Measurements from ENCODE around the gene DDX39A. TPM values are rescaled to one million over a fixed set of nuclear protein-coding genes. Genes with fewer than 3 reads are reported as not detected.
"Not testable (repeated sequence)": the region's sequence is repeated elsewhere in the genome, so short reads cannot be mapped to it uniquely, and the experiment has no call there.

DDX39A gene
- total RNA-seq, 2 experiments from 2014 or later, result 273 to 311 TPM

DNA sequence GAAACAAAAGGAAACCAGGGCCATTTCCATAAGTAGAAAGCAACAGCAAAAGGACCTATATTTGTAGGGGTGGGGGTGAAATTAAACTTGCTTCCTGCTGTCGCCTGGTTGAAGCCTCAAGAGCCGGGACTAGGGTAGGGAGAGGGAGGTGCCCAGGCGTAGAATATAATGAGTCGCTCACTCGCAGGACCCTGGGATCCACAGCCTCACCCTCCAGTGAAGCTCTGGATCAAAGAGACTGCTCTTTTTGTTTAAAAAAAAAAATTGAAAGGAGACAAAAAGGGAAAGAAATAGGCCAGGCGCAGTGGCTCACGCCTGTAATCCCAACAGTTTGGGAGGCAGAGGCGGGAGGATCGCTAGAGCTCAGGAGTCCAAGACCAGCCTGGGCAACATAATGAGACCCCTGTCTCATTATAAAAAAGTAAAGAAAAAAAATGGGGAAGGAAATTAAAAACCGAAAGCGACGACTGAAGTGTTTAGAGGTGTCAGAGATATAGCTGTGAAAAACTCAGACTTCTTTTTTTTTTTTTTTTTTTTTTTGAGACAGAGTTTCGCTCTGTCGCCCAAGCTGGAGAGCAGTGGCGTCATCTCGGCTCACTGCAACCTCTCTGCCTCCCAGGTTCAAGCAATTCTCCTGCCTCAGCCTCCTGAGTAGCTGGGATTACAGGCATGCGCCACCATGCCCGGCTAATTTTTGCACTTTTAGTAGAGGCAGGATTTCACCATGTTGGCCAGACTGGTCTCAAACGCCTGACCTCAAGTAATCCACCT, 48.8 kb downstream of the DDX39A start:
- H3K4me1 Mint-ChIP-seq, result peaks cover 78% of the 10 kb centered on the region
- no peaks in the 10 kb centered on the region for H3K27me3 Mint-ChIP-seq
- ATAC-seq, result peak; percentile 26
- DNase-seq, result peak; percentile 78
- peaks cover 1% of the 10 kb centered on the region for H3K36me3 Mint-ChIP-seq
- peak overlapping the region; percentile 89 for H3K27ac Mint-ChIP-seq
- H3K9me3 Mint-ChIP-seq (ENCODE audit: low read depth), result no peaks in the 10 kb centered on the region
- CTCF ChIA-PET, result interaction anchor here (0.8 to 6.1 kb wide), 6 partner anchors 9 to 989 kb away, joined by 3 to 65 read pairs (median 8); partner anchors contain the start of genes ADGRE5 and ASF1B
- peak overlapping the region; percentile 73 for H3K4me3 Mint-ChIP-seq

DNA sequence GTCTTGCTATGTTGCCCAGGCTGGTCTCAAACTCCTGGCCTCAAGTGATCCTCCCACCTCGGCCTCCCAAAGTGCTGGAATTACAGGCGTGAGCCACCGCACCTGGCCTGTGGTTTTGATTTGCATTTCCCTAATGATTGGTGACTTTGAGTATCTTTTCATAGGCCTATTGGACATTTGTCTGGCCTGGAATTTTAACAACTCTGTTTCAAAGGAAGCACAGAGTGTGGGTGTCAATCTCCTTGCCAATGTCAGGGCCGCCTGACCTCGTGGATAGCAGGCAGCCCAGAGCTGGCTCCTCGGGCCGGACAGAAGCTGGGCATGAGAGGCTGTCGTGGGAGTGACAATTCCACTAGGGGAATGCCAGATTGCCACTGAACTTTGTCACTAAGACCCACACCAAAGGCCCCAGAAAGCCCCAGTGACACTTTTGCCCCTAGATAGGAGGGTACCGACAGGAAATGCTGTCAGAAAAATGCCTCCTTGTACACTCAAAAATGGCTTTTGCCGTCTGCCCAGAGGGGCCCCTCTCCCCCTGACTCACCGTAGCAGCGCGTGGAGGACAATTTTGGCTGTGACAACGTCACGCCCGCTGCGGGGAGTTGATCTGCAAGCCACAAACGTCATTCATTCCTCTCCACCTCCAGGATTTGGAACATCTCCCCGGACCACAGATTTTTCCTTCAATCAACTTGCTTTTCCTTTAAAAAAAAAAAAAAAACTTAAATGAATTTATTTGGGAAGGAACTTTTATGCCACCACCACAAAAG, 49.6 kb downstream of the DDX39A start:
- DNase-seq (peak; percentile 93), ATAC-seq (peak; percentile 57)
- Mint-ChIP-seq H3K27ac (peak overlapping the region; percentile 89), H3K36me3 (peaks cover 1% of the 10 kb centered on the region), H3K4me1 (peaks cover 76% of the 10 kb centered on the region), H3K4me3 (peak overlapping the region; percentile 73), H3K27me3 (no peaks in the 10 kb centered on the region), H3K9me3 (ENCODE audit: low read depth) (no peaks in the 10 kb centered on the region)
- CTCF ChIA-PET, result interaction anchor here (1.3 to 6.1 kb wide), 4 partner anchors 8 to 233 kb away, joined by 8 to 65 read pairs (median 10); partner anchors contain the start of genes ADGRE5 and ASF1B

DNA sequence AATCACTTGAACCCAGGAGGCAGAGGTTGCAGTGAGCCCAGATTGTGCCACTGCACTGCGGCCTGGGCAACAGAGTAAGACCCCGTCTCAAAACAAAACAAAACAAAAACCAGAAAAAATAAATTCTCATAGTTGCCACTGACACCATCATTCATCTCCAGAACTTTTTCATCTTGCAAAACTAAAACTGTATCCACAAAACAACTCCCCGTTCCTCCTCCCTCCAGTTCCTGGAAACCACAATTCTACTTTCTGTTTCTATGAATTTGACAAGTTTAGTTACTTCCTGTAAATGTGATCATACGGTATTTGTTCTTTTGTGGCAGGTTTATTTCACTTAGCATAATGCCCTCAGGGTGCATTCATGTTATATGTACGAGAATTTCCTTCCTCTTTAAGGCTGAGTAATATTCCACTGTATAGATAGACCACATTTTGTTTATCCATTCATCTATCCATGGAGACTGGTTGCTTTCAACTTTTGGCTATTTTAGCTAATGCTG, 51.1 kb downstream of the DDX39A start:
- Mint-ChIP-seq H3K9me3 (ENCODE audit: low read depth) (no peaks in the 10 kb centered on the region), H3K4me1 (peaks cover 76% of the 10 kb centered on the region), H3K27me3 (no peaks in the 10 kb centered on the region), H3K27ac (peak overlapping the region; percentile 89), H3K4me3 (peak overlapping the region; percentile 43), H3K36me3 (peaks cover 1% of the 10 kb centered on the region)
- CTCF ChIA-PET, result interaction anchor here (1.1 to 13.1 kb wide), 3 partner anchors 14 to 111 kb away, joined by 3 to 211 read pairs (median 65); partner anchors contain the start of gene ADGRE5
- ATAC-seq (peak; percentile 43), DNase-seq (no peak)

GRCh38 chr19:14367016-14367415, 52.1 kb downstream of the DDX39A start:
- CTCF ChIA-PET, result interaction anchor here (0.9 to 13.1 kb wide), 5 partner anchors 8 to 230 kb away, joined by 3 to 211 read pairs (median 15); partner anchors contain the start of genes ADGRE5 and ASF1B
- no peak for DNase-seq
- no peaks in the 10 kb centered on the region for H3K9me3 Mint-ChIP-seq (ENCODE audit: low read depth)
- no peaks in the 10 kb centered on the region for H3K27me3 Mint-ChIP-seq
- peaks cover 75% of the 10 kb centered on the region for H3K4me1 Mint-ChIP-seq
- peak overlapping the region; percentile 89 for H3K27ac Mint-ChIP-seq
- no peak for ATAC-seq
- H3K4me3 Mint-ChIP-seq, result no peak overlapping the region
- peaks cover 1% of the 10 kb centered on the region for H3K36me3 Mint-ChIP-seq

GRCh38 chr19:14366529-14366928, 52.6 kb downstream of the DDX39A start:
- H3K27me3 Mint-ChIP-seq, result no peaks in the 10 kb centered on the region
- no peaks in the 10 kb centered on the region for H3K9me3 Mint-ChIP-seq (ENCODE audit: low read depth)
- H3K27ac Mint-ChIP-seq, result peak overlapping the region; percentile 89
- peaks cover 74% of the 10 kb centered on the region for H3K4me1 Mint-ChIP-seq
- H3K4me3 Mint-ChIP-seq, result peak overlapping the region; percentile 12
- peak; percentile 37 for ATAC-seq
- peaks cover 1% of the 10 kb centered on the region for H3K36me3 Mint-ChIP-seq
- DNase-seq, result peak; percentile 93
- CTCF ChIA-PET, result interaction anchor here (0.8 to 13.1 kb wide), 7 partner anchors 9 to 230 kb away, joined by 3 to 211 read pairs (median 4); partner anchors contain the start of genes ADGRE5 and ASF1B

GRCh38 chr19:14364098-14364443, 55.1 kb downstream of the DDX39A start:
- Mint-ChIP-seq H3K4me3 (peak overlapping the region; percentile 76), H3K27ac (peak overlapping the region; percentile 78), H3K4me1 (peaks cover 59% of the 10 kb centered on the region)
- H3K9me3 Mint-ChIP-seq (ENCODE audit: low read depth); H3K27me3 Mint-ChIP-seq; ATAC-seq; DNase-seq; H3K36me3 Mint-ChIP-seq: not testable (repeated sequence)
- CTCF ChIA-PET, result interaction anchor here (0.7 to 13.1 kb wide), 8 partner anchors 11 to 227 kb away, joined by 3 to 211 read pairs (median 10); partner anchors contain the start of genes ADGRE5 and ASF1B

DNA sequence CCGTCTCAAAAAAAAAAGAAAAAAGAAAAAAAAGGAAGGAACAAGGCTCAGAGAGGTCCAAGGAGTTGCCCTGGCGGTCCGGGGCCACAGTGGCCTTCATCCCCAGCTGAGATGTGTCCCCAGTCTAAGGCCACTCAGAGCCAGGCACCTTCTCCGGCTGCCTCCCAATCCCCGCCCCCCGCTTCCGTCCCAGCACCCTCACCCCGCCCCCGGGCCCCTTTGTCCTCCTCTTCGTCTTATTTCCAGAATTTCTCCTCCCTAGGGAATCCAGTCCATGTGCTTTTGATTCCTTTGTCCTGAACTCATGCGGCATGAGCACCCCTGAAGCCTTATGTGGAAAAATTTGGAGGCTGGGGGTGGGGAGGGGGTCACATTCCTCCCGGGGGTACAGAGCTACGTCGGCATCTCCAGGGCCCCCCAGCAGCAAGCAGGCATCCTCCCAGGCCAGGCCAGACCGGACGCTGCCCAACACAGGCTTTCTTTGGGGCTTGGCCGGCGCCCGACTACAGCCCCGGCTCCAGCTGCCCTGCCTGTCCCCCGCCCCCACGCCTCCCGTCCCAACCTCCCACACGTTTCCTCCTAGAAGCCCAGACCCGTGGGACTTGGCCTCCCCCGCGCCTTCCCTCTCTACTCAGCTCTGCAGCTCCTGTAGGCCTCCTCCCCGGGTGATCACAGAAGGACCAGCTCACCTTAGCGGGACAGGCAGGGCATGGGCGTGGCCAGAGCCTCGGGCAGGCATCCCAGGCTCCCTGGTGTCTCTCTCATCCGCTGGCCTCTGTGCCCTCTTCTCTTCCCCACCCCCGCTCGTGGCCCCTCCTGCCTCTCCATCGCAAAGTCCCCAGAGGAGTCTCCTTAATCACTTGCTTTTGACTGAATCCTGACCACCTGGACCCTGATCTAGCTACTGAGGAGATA, 55.7 kb downstream of the DDX39A start:
- Mint-ChIP-seq H3K27ac (peak overlapping the region; percentile 78), H3K4me3 (peak overlapping the region; percentile 76), H3K4me1 (peaks cover 55% of the 10 kb centered on the region), H3K36me3 (no peaks in the 10 kb centered on the region), H3K27me3 (no peaks in the 10 kb centered on the region), H3K9me3 (ENCODE audit: low read depth) (no peaks in the 10 kb centered on the region)
- ATAC-seq (peak; percentile 36), DNase-seq (peak; percentile 74)
- CTCF ChIA-PET, result interaction anchor here (0.7 to 13.1 kb wide), 10 partner anchors 12 to 227 kb away, joined by 3 to 211 read pairs (median 8); partner anchors contain the start of genes ADGRE5 and ASF1B

DNA sequence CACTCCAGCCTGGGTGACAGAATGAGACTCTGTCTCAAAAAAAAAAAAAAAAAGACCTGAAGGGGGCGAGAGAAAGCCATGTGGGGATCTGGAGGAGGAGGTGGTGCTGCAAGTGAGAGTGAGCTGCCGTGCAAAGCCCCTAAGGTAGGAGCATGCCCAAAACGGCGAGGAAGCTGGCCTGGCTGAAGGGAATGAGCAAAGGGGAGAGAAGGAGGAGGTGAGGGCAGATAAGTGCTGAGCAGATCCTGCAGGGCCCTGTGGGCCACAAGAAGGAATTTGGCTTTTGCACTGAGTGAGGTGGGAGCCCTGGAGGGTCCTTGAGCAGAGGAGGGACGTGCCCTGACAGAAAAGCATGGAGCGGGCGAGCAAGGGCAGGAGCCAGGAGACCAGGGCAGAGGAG, 57.3 kb downstream of the DDX39A start:
- ATAC-seq, result peak; percentile 65
- Mint-ChIP-seq H3K36me3 (no peaks in the 10 kb centered on the region), H3K4me3 (peak overlapping the region; percentile 5), H3K27ac (peak overlapping the region; percentile 38), H3K9me3 (ENCODE audit: low read depth) (no peaks in the 10 kb centered on the region), H3K4me1 (peaks cover 40% of the 10 kb centered on the region), H3K27me3 (no peaks in the 10 kb centered on the region)
- CTCF ChIA-PET, result interaction anchor here (0.7 to 13.1 kb wide), 21 partner anchors 9 to 225 kb away, joined by 3 to 211 read pairs (median 4); partner anchors contain the start of genes ADGRE5 and ASF1B
- peak; percentile 71 for DNase-seq

Other genes with a start within 250 kb of the DDX39A start
- gene ADGRL1, start 213.2 kb downstream of the DDX39A start, total RNA-seq, result 1 to 10 TPM; 3.7 to 4.3 TPM
- gene ADGRE5, start 37.9 kb downstream of the DDX39A start, total RNA-seq, result 100 to 1,000 TPM; 276 to 311 TPM
- 100 to 1,000 TPM; 224 to 236 TPM for gene PKN1, start 14.0 kb upstream of the DDX39A start, total RNA-seq
- under 1 TPM in 1 of 2 experiments, not detected in 1; 0.40 TPM for gene PTGER1, start 56.0 kb upstream of the DDX39A start, total RNA-seq
- gene GIPC1, start 76.8 kb upstream of the DDX39A start, total RNA-seq, result 10 to 100 TPM; 26.2 to 30.8 TPM
- gene DNAJB1, start 99.1 kb upstream of the DDX39A start, total RNA-seq, result 100 to 1,000 TPM in 1 of 2 experiments, 10 to 100 TPM in 1; 86.0 to 103 TPM
- 100 to 1,000 TPM; 142 to 176 TPM for gene TECR, start 110.3 kb upstream of the DDX39A start, total RNA-seq
- 100 to 1,000 TPM; 113 to 129 TPM for gene NDUFB7, start 152.7 kb upstream of the DDX39A start, total RNA-seq
- not detected for gene CLEC17A, start 163.7 kb upstream of the DDX39A start, total RNA-seq

Measured in activated CD8-positive, alpha-beta memory T cell treated with anti-CD3 and anti-CD28 coated beads, Interleukin-2, amount 10 ng/mL, durations not matched to agents 7 days and 5 days (primary cell).